CD14-positive monocyte (primary cell): ENCODE data around the gene DNAJC5. TPM values are rescaled to one million over a fixed set of nuclear protein-coding genes. Genes with fewer than 3 reads are reported as not detected.

ENCODE experiments used
- DNase-seq, 3 donors: peaks; one replicate each; pipeline ENCODE4 v3.0.0-alpha.2; 2011 to 2022
- H2AFZ ChIP-seq: 2 replicates; pipeline ENCODE4 v1.6.0; 2012; ENCODE audit warnings: mild to moderate bottlenecking, low read depth, low read length, inconsistent platforms; ENCODE audit not compliant: insufficient read depth, poor library complexity, severe bottlenecking
- H3K27ac ChIP-seq, 2 donors: 1 replicate in 1 of 2; 2 replicates in 1 of 2; pipeline ENCODE4 v1.5.1; 2012 to 2013; ENCODE audit warnings: low read length in 2 of 2, control low read depth in 1 of 2, inconsistent platforms in 1 of 2, low read depth in 1 of 2, mild to moderate bottlenecking in 1 of 2
- H3K27me3 ChIP-seq, 2 donors: one replicate each; pipeline versions ENCODE4 v1.6.0 to v1.6.1; 2011 to 2013; ENCODE audit warnings: low read length in 2 of 2; ENCODE audit not compliant: control insufficient read depth in 2 of 2, insufficient read depth in 2 of 2
- H3K36me3 ChIP-seq, 2 donors: replicated peaks in 1 of 2; 1 replicate in 1 of 2; 2 replicates in 1 of 2; pipeline versions ENCODE4 v1.5.1 to v1.6.1; 2012 to 2013; ENCODE audit warnings: low read length in 2 of 2, control low read depth in 1 of 2, inconsistent platforms in 1 of 2, mild to moderate bottlenecking in 1 of 2; ENCODE audit not compliant: insufficient read depth in 2 of 2, control insufficient read depth in 1 of 2
- H3K4me1 ChIP-seq, 2 donors: 1 replicate in 1 of 2; 2 replicates in 1 of 2; pipeline versions ENCODE4 v1.5.1 to v1.6.1; 2012 to 2013; ENCODE audit warnings: low read length in 2 of 2, control low read depth in 1 of 2, inconsistent platforms in 1 of 2, mild to moderate bottlenecking in 1 of 2, moderate library complexity in 1 of 2; ENCODE audit not compliant: insufficient read depth in 2 of 2, control insufficient read depth in 1 of 2
- H3K4me2 ChIP-seq: replicated peaks from 2 replicates; pipeline ENCODE3; 2012; ENCODE audit warnings: low read length, moderate library complexity, mild to moderate bottlenecking; ENCODE audit not compliant: poor library complexity, severe bottlenecking; ENCODE audit errors: extremely low read depth
- H3K4me3 ChIP-seq, 3 experiments: fragments of 200-600 bp in 1 of 3; sonication (generic) in 1 of 3; replicated peaks in 1 of 3; 1 replicate in 2 of 3; 2 replicates in 1 of 3; pipeline ENCODE4 v1.5.1; 2011 to 2013; ENCODE audit warnings: low read length in 3 of 3, mild to moderate bottlenecking in 3 of 3, control low read depth in 2 of 3, low read depth in 2 of 3, inconsistent platforms in 1 of 3, moderate library complexity in 1 of 3
- H3K79me2 ChIP-seq: 2 replicates; pipeline ENCODE4 v1.6.0; 2012; ENCODE audit warnings: mild to moderate bottlenecking, control low read depth, inconsistent platforms, low read length, moderate library complexity; ENCODE audit not compliant: insufficient read depth
- H3K9ac ChIP-seq: 2 replicates; pipeline ENCODE4 v1.6.0; 2017; ENCODE audit warnings: low read length, mild to moderate bottlenecking; ENCODE audit not compliant: insufficient read depth, poor library complexity, severe bottlenecking
- H3K9me3 ChIP-seq, 2 donors: replicated peaks in 1 of 2; 1 replicate in 1 of 2; 2 replicates in 1 of 2; pipeline versions ENCODE4 v1.5.1 to v1.6.1; 2012 to 2013; ENCODE audit warnings: low read length in 2 of 2, control low read depth in 1 of 2; ENCODE audit not compliant: control insufficient read depth in 1 of 2, insufficient read depth in 1 of 2
- H4K20me1 ChIP-seq: 2 replicates; pipeline ENCODE4 v1.6.0; 2012; ENCODE audit warnings: mild to moderate bottlenecking, low read length, control low read depth, moderate library complexity; ENCODE audit not compliant: insufficient read depth
- H3K27ac Mint-ChIP-seq, 7 donors: one replicate each; pipeline ENCODE4 v1.8.0; 2020; ENCODE audit warnings: mild to moderate bottlenecking in 7 of 7, mixed read lengths in 7 of 7, moderate library complexity in 6 of 7, inconsistent platforms in 2 of 7
- H3K27me3 Mint-ChIP-seq, 3 donors: one replicate each; pipeline ENCODE4 v1.8.0; 2021 to 2022; ENCODE audit warnings: low read depth in 3 of 3, mild to moderate bottlenecking in 3 of 3, mixed read lengths in 3 of 3, moderate library complexity in 3 of 3, inconsistent platforms in 1 of 3
- H3K36me3 Mint-ChIP-seq, 2 donors: one replicate each; pipeline ENCODE4 v1.8.0; 2020; ENCODE audit warnings: mixed read lengths in 2 of 2, inconsistent platforms in 1 of 2, mild to moderate bottlenecking in 1 of 2
- H3K4me1 Mint-ChIP-seq: one replicate; pipeline ENCODE4 v1.8.0; 2020; ENCODE audit warnings: mild to moderate bottlenecking, mixed read lengths
- H3K4me3 Mint-ChIP-seq, 2 donors: one replicate each; pipeline ENCODE4 v1.8.0; 2020; ENCODE audit warnings: mild to moderate bottlenecking in 2 of 2, mixed read lengths in 2 of 2, moderate library complexity in 1 of 2
- H3K9me3 Mint-ChIP-seq, 7 donors: one replicate each; pipeline ENCODE4 v1.8.0; 2020 to 2022; ENCODE audit warnings: mixed read lengths in 7 of 7, mild to moderate bottlenecking in 6 of 7, moderate library complexity in 6 of 7, inconsistent platforms in 2 of 7
- CTCF ChIP-seq: fragments of 200-600 bp; IDR thresholded peaks from one replicate; pipeline ENCODE4 v1.8.0; 2022; ENCODE audit warnings: antibody characterized with exemption, mild to moderate bottlenecking
- WGBS: methylation state at CpG from one replicate; pipeline ENCODE4 v1.1.5; 2013; ENCODE audit warnings: missing lambda C conversion rate; ENCODE audit not compliant: insufficient coverage; 5-methylcytosine and 5-hydroxymethylcytosine counted together
- intact Hi-C, 2 donors: fragments of 100-400 bp; cut with micrococcal nuclease; formaldehyde crosslinking; loops; one replicate each; pipeline versions ENCODE4 v1.15.0 to v1.15.1; 2023
- polyA plus RNA-seq, 3 donors: library from polyadenylated mRNA; depleted of rRNA in 1 of 3; unstranded in 2 of 3; stranded (reverse) in 1 of 3; fragments of 300-500 nt in 2 of 3; fragments of >200 nt in 1 of 3; fragmentation: Illumina TruSeq in 2 of 3; gene quantifications; 1 replicate in 2 of 3; 2 replicates in 1 of 3; pipeline ENCODE4 v1.2.3, GENCODE V29; 2012 to 2021

The DNAJC5 gene
- polyA plus RNA-seq, 3 donors: 5.9 to 44.4 (median 7.4) TPM

- Mint-ChIP-seq H3K4me3 (no peak overlapping the region), H3K4me1 (peaks cover 8% of the 10 kb centered on the region), H3K9me3 (peaks cover 0 to 32% (median 14%) of the 10 kb centered on the region in 7 donors), H3K27me3 (peaks cover 4 to 7% (median 5%) of the 10 kb centered on the region in 3 donors), H3K36me3 (peaks cover 17 to 30% of the 10 kb centered on the region in 2 donors), H3K27ac (no peak overlapping the region)
- Histone ChIP-seq H2AFZ (no peak overlapping the region), H3K4me1 (peaks cover 6 to 8% of the 10 kb centered on the region in 2 donors), H3K27ac (no peak overlapping the region), H3K79me2 (no peaks in the 10 kb centered on the region), H4K20me1 (no peaks in the 10 kb centered on the region), H3K27me3 (peaks cover 0 to 3% of the 10 kb centered on the region in 2 donors), H3K4me3 (no peak overlapping the region), H3K9ac (no peak overlapping the region), H3K4me2 (no peak overlapping the region), H3K9me3 (peaks cover 0 to 24% of the 10 kb centered on the region in 2 donors), H3K36me3 (peaks cover 4 to 16% of the 10 kb centered on the region in 2 donors)
- no peak for TF ChIP-seq CTCF
- 95% methylated on average over 10 of the region's 16 CpGs for WGBS
- no peak for DNase-seq
- intact Hi-C loops: no loop called here
Measured at GRCh38 chr20:63964412-63964811, 69.5 kb downstream of the DNAJC5 start.

- intact Hi-C loops: no loop called here
- H3K27me3 Mint-ChIP-seq: peaks cover 12 to 21% (median 15%) of the 10 kb centered on the region in 3 donors
- peaks cover 10% of the 10 kb centered on the region for H3K4me1 Mint-ChIP-seq
- no peak overlapping the region for H3K4me2 ChIP-seq
- peaks cover 14 to 28% of the 10 kb centered on the region in 2 donors for H3K36me3 Mint-ChIP-seq
- H3K79me2 ChIP-seq: no peaks in the 10 kb centered on the region
- H4K20me1 ChIP-seq: no peaks in the 10 kb centered on the region
- H3K4me1 ChIP-seq: peaks cover 11 to 15% of the 10 kb centered on the region in 2 donors
- no peak overlapping the region for H3K4me3 ChIP-seq
- peaks cover 4 to 14% of the 10 kb centered on the region in 2 donors for H3K36me3 ChIP-seq
- H3K27ac Mint-ChIP-seq: no peak overlapping the region
- no peak overlapping the region for H3K27ac ChIP-seq
- H3K9me3 ChIP-seq: peaks cover 0 to 24% of the 10 kb centered on the region in 2 donors
- H3K4me3 Mint-ChIP-seq: no peak overlapping the region
- WGBS: 97% methylated on average over 23 of the region's 27 CpGs
- DNase-seq: no peak
- H3K9me3 Mint-ChIP-seq: peaks cover 0 to 39% (median 14%) of the 10 kb centered on the region in 7 donors
- no peak overlapping the region for H2AFZ ChIP-seq
- TF ChIP-seq CTCF: no peak
- H3K27me3 ChIP-seq: peaks cover 0 to 10% of the 10 kb centered on the region in 2 donors
- H3K9ac ChIP-seq: no peak overlapping the region
Measured at GRCh38 chr20:63966172-63966943, 71.4 kb downstream of the DNAJC5 start.
